Mucosa of stomach (tissue), 1 donor: ENCODE data around the gene HPS3.
A peak's percentile ranks its signal among the peaks of the same experiment; 100 is the strongest.

Source experiments
- H3K27me3 ChIP-seq: one replicate; pipeline ENCODE4 v1.7.0; 2013; ENCODE audit warnings: mild to moderate bottlenecking, low read length; ENCODE audit not compliant: control insufficient read depth, insufficient read depth
- H3K36me3 ChIP-seq: one replicate; pipeline ENCODE4 v1.7.0; 2013; ENCODE audit warnings: low read length; ENCODE audit not compliant: control insufficient read depth, insufficient read depth
- H3K4me1 ChIP-seq: one replicate; pipeline ENCODE4 v1.7.0; 2013; ENCODE audit warnings: mild to moderate bottlenecking, low read length; ENCODE audit not compliant: control insufficient read depth, insufficient read depth
- H3K4me3 ChIP-seq: one replicate; pipeline ENCODE4 v1.7.0; 2013; ENCODE audit warnings: low read length
- H3K9ac ChIP-seq: one replicate; pipeline ENCODE4 v1.7.0; 2013; ENCODE audit warnings: mild to moderate bottlenecking, low read length, moderate library complexity
- H3K9me3 ChIP-seq: one replicate; pipeline ENCODE4 v1.7.0; 2013; ENCODE audit warnings: mild to moderate bottlenecking, low read length, moderate library complexity; ENCODE audit not compliant: control insufficient read depth
- donor health status: Pancreatic carcinoma.

HPS3 gene

GRCh38 chr3:149128821-149129220 lies 617 bp upstream of the HPS3 start:
- Histone ChIP-seq H3K9ac (peak overlapping the region; percentile 63), H3K9me3 (no peaks in the 10 kb centered on the region), H3K27me3 (no peaks in the 10 kb centered on the region), H3K4me3 (peak overlapping the region; percentile 59), H3K4me1 (peaks cover 14% of the 10 kb centered on the region), H3K36me3 (no peaks in the 10 kb centered on the region)

GRCh38 chr3:149131589-149131988 lies 2.2 kb downstream of the HPS3 start:
- peaks cover 14% of the 10 kb centered on the region for H3K4me1 ChIP-seq
- no peaks in the 10 kb centered on the region for H3K36me3 ChIP-seq
- H3K4me3 ChIP-seq: no peak overlapping the region
- no peaks in the 10 kb centered on the region for H3K9me3 ChIP-seq
- no peak overlapping the region for H3K9ac ChIP-seq
- no peaks in the 10 kb centered on the region for H3K27me3 ChIP-seq

- no peak overlapping the region for H3K4me3 ChIP-seq
- H3K9ac ChIP-seq: no peak overlapping the region
- H3K9me3 ChIP-seq: no peaks in the 10 kb centered on the region
- no peaks in the 10 kb centered on the region for H3K27me3 ChIP-seq
- peaks cover 14% of the 10 kb centered on the region for H3K4me1 ChIP-seq
- no peaks in the 10 kb centered on the region for H3K36me3 ChIP-seq
Measured at GRCh38 chr3:149134575-149134974, 5.1 kb downstream of the HPS3 start.

- no peaks in the 10 kb centered on the region for H3K4me1 ChIP-seq
- H3K9ac ChIP-seq: no peak overlapping the region
- H3K9me3 ChIP-seq: no peaks in the 10 kb centered on the region
- no peak overlapping the region for H3K4me3 ChIP-seq
- no peaks in the 10 kb centered on the region for H3K27me3 ChIP-seq
- H3K36me3 ChIP-seq: no peaks in the 10 kb centered on the region
Measured at GRCh38 chr3:149142682-149143081, 13.2 kb downstream of the HPS3 start.

- no peaks in the 10 kb centered on the region for H3K9me3 ChIP-seq
- no peak overlapping the region for H3K4me3 ChIP-seq
- no peaks in the 10 kb centered on the region for H3K36me3 ChIP-seq
- H3K9ac ChIP-seq: no peak overlapping the region
- H3K4me1 ChIP-seq: no peaks in the 10 kb centered on the region
- H3K27me3 ChIP-seq: no peaks in the 10 kb centered on the region
Measured at GRCh38 chr3:149145356-149145755, 15.9 kb downstream of the HPS3 start.

- H3K27me3 ChIP-seq: no peaks in the 10 kb centered on the region
- no peaks in the 10 kb centered on the region for H3K9me3 ChIP-seq
- H3K4me3 ChIP-seq: no peak overlapping the region
- no peaks in the 10 kb centered on the region for H3K36me3 ChIP-seq
- H3K4me1 ChIP-seq: no peaks in the 10 kb centered on the region
- no peak overlapping the region for H3K9ac ChIP-seq
Measured at GRCh38 chr3:149145974-149146373, 16.5 kb downstream of the HPS3 start.

GRCh38 chr3:149150436-149150835 lies 21.0 kb downstream of the HPS3 start:
- H3K36me3 ChIP-seq: peaks cover 7% of the 10 kb centered on the region
- H3K27me3 ChIP-seq: no peaks in the 10 kb centered on the region

GRCh38 chr3:149151843-149152242 lies 22.4 kb downstream of the HPS3 start:
- H3K4me3 ChIP-seq: no peak overlapping the region
- no peaks in the 10 kb centered on the region for H3K9me3 ChIP-seq
- no peak overlapping the region for H3K9ac ChIP-seq
- H3K4me1 ChIP-seq: no peaks in the 10 kb centered on the region
- peaks cover 7% of the 10 kb centered on the region for H3K36me3 ChIP-seq
- no peaks in the 10 kb centered on the region for H3K27me3 ChIP-seq

More at GRCh38 chr3:149150436-149150835, 21.0 kb downstream of the HPS3 start:
- no peak overlapping the region for H3K4me3 ChIP-seq
- no peak overlapping the region for H3K9ac ChIP-seq
- H3K9me3 ChIP-seq: no peaks in the 10 kb centered on the region
- H3K4me1 ChIP-seq: no peaks in the 10 kb centered on the region

GRCh38 chr3:149152420-149152819 lies 23.0 kb downstream of the HPS3 start:
- Histone ChIP-seq H3K9me3 (no peaks in the 10 kb centered on the region), H3K4me1 (no peaks in the 10 kb centered on the region), H3K4me3 (no peak overlapping the region), H3K27me3 (no peaks in the 10 kb centered on the region), H3K9ac (no peak overlapping the region), H3K36me3 (peaks cover 7% of the 10 kb centered on the region)

- no peaks in the 10 kb centered on the region for H3K9me3 ChIP-seq
- no peak overlapping the region for H3K4me3 ChIP-seq
- H3K4me1 ChIP-seq: no peaks in the 10 kb centered on the region
- H3K36me3 ChIP-seq: peaks cover 7% of the 10 kb centered on the region
- no peak overlapping the region for H3K9ac ChIP-seq
- no peaks in the 10 kb centered on the region for H3K27me3 ChIP-seq
Measured at GRCh38 chr3:149153402-149153801, 24.0 kb downstream of the HPS3 start.

- H3K9me3 ChIP-seq: no peaks in the 10 kb centered on the region
- no peaks in the 10 kb centered on the region for H3K27me3 ChIP-seq
- no peak overlapping the region for H3K4me3 ChIP-seq
- H3K4me1 ChIP-seq: no peaks in the 10 kb centered on the region
- no peak overlapping the region for H3K9ac ChIP-seq
- H3K36me3 ChIP-seq: no peaks in the 10 kb centered on the region
Measured at GRCh38 chr3:149160754-149161300, 31.4 kb downstream of the HPS3 start.

GRCh38 chr3:149162007-149162406 lies 32.6 kb downstream of the HPS3 start:
- H3K36me3 ChIP-seq: no peaks in the 10 kb centered on the region
- no peaks in the 10 kb centered on the region for H3K4me1 ChIP-seq
- no peaks in the 10 kb centered on the region for H3K9me3 ChIP-seq
- H3K4me3 ChIP-seq: no peak overlapping the region
- no peaks in the 10 kb centered on the region for H3K27me3 ChIP-seq
- no peak overlapping the region for H3K9ac ChIP-seq

GRCh38 chr3:149163066-149163465 lies 33.6 kb downstream of the HPS3 start:
- H3K4me1 ChIP-seq: no peaks in the 10 kb centered on the region
- H3K9me3 ChIP-seq: no peaks in the 10 kb centered on the region
- no peaks in the 10 kb centered on the region for H3K36me3 ChIP-seq
- no peak overlapping the region for H3K4me3 ChIP-seq
- H3K9ac ChIP-seq: no peak overlapping the region
- no peaks in the 10 kb centered on the region for H3K27me3 ChIP-seq
